Stimulated activated CD4-positive, alpha-beta T cell treated with anti-CD3 and anti-CD28 coated beads, Interleukin-4, amount 100 ng/mL, for 1 hour (primary cell): ENCODE results near the gene BBX.

ENCODE experiments used
- DNase-seq: peaks from one replicate; pipeline ENCODE4 v3.0.0-alpha.2; 2020

Gene BBX

GRCh38 chr3:107522510-107523288 is at the start of gene BBX:
TSS of gene BBX (plus strand) at chr3:107522962. CDS start at chr3:107710461, 187,499 bp downstream.
- peak; percentile 89 for DNase-seq

- no peak for DNase-seq
Measured at GRCh38 chr3:107476462-107476861, 46.3 kb upstream of the BBX start.

- no peak for DNase-seq
Measured at GRCh38 chr3:107487490-107487889, 35.3 kb upstream of the BBX start.

- DNase-seq, result no peak
Measured at GRCh38 chr3:107488942-107489341, 33.8 kb upstream of the BBX start.

- no peak for DNase-seq
Measured at GRCh38 chr3:107493134-107493533, 29.6 kb upstream of the BBX start.

- no peak for DNase-seq
Measured at GRCh38 chr3:107496855-107497254, 25.9 kb upstream of the BBX start.

- DNase-seq, result no peak
Measured at GRCh38 chr3:107498646-107499045, 24.1 kb upstream of the BBX start.

- DNase-seq, result no peak
Measured at GRCh38 chr3:107506458-107506857, 16.3 kb upstream of the BBX start.

- no peak for DNase-seq
Measured at GRCh38 chr3:107508331-107508730, 14.4 kb upstream of the BBX start.

GRCh38 chr3:107512108-107512507 is 10.7 kb upstream of the BBX start:
- DNase-seq, result no peak

GRCh38 chr3:107514453-107514852 is 8.3 kb upstream of the BBX start:
- DNase-seq, result no peak

GRCh38 chr3:107516475-107516874 is 6.3 kb upstream of the BBX start:
- DNase-seq, result no peak

- no peak for DNase-seq
Measured at GRCh38 chr3:107520535-107520934, 2.2 kb upstream of the BBX start.

- no peak for DNase-seq
Measured at GRCh38 chr3:107521469-107522059, 1.2 kb upstream of the BBX start.

- no peak for DNase-seq
Measured at GRCh38 chr3:107523289-107523538, 452 bp downstream of the BBX start.

GRCh38 chr3:107523539-107524325 is 970 bp downstream of the BBX start:
- peak; percentile 56 for DNase-seq

GRCh38 chr3:107524326-107524840 is 1.6 kb downstream of the BBX start:
- no peak for DNase-seq

GRCh38 chr3:107524841-107525643 is 2.3 kb downstream of the BBX start:
- DNase-seq, result peak; percentile 54

GRCh38 chr3:107525644-107526305 is 3.0 kb downstream of the BBX start:
- peak; percentile 20 for DNase-seq

- DNase-seq, result no peak
Measured at GRCh38 chr3:107531917-107532469, 9.2 kb downstream of the BBX start.

- no peak for DNase-seq
Measured at GRCh38 chr3:107540857-107541256, 18.1 kb downstream of the BBX start.

- DNase-seq, result no peak
Measured at GRCh38 chr3:107542665-107543064, 19.9 kb downstream of the BBX start.
